Suprapubic skin (tissue), 4 donors: ENCODE results near the gene ENPP1. TPM values are rescaled to one million over a fixed set of nuclear protein-coding genes. Genes with fewer than 3 reads are reported as not detected.

Experiments used
- DNase-seq, 2 donors: peaks; one replicate each; pipeline ENCODE4 v3.0.0-alpha.2; 2019; ENCODE audit warnings: low spot score in 2 of 2
- H3K27ac ChIP-seq: fragments of 200-600 bp; sonication (generic); one replicate; pipeline ENCODE4 v1.5.1; 2019
- H3K27me3 ChIP-seq: fragments of 200-600 bp; sonication (generic); one replicate; pipeline ENCODE4 v1.5.1; 2019
- H3K36me3 ChIP-seq: fragments of 200-600 bp; sonication (generic); one replicate; pipeline ENCODE4 v1.5.1; 2019
- H3K4me1 ChIP-seq: fragments of 200-600 bp; sonication (generic); one replicate; pipeline ENCODE4 v1.5.1; 2019
- H3K4me3 ChIP-seq: fragments of 200-600 bp; sonication (generic); one replicate; pipeline ENCODE4 v1.5.1; 2019; ENCODE audit warnings: mild to moderate bottlenecking
- H3K9me3 ChIP-seq: fragments of 200-600 bp; sonication (generic); one replicate; pipeline ENCODE4 v1.5.1; 2019
- CTCF ChIP-seq, 2 donors: fragments of 200-600 bp in 1 of 2; fragments of 450-650 bp in 1 of 2; sonication (generic) in 1 of 2; IDR thresholded peaks; one replicate each; pipeline ENCODE4 v1.5.1; 2016 to 2019; ENCODE audit warnings: antibody characterized with exemption in 2 of 2, mild to moderate bottlenecking in 1 of 2, moderate library complexity in 1 of 2
- EP300 ChIP-seq: sonication (generic); formaldehyde crosslinking; IDR thresholded peaks from one replicate; pipeline ENCODE4 v1.6.1; 2017; ENCODE audit warnings: antibody characterized with exemption
- POLR2A ChIP-seq, 2 donors: fragments of 450-650 bp; IDR thresholded peaks; one replicate each; pipeline ENCODE4 v1.6.1; 2017; ENCODE audit warnings: antibody characterized with exemption in 2 of 2, mild to moderate bottlenecking in 2 of 2, moderate library complexity in 2 of 2
- POLR2AphosphoS5 ChIP-seq, 3 donors: sonication (generic); formaldehyde crosslinking; IDR thresholded peaks; one replicate each; pipeline ENCODE4 v1.6.1; 2017; ENCODE audit warnings: antibody characterized with exemption in 3 of 3
- WGBS: methylation state at CpG from one replicate; pipeline ENCODE4 v1.1.5; 2018; 5-methylcytosine and 5-hydroxymethylcytosine counted together
- total RNA-seq, 4 donors: library from RNA; depleted of rRNA; stranded (reverse); fragments of >200 nt; gene quantifications; one replicate each; pipeline ENCODE4 v1.1.0, GENCODE V29; 2016

Gene ENPP1
- total RNA-seq, 4 donors from 2014 or later = 2.9 to 9.1 (median 4.0) TPM

- Histone ChIP-seq H3K27me3 (no peaks in the 10 kb centered on the region), H3K9me3 (no peaks in the 10 kb centered on the region), H3K27ac (no peak overlapping the region), H3K36me3 (no peaks in the 10 kb centered on the region), H3K4me3 (no peak overlapping the region), H3K4me1 (no peaks in the 10 kb centered on the region)
- no peak for DNase-seq
- TF ChIP-seq EP300 = no peak
- TF ChIP-seq POLR2AphosphoS5 (IDR thresholded peaks at IDR 0.05) = no peak
- TF ChIP-seq CTCF (IDR thresholded peaks at IDR 0.05) = no peak
- no peak for TF ChIP-seq POLR2A (IDR thresholded peaks at IDR 0.05)
- WGBS = 95% methylated on average over 7 of the region's 7 CpGs
Measured at GRCh38 chr6:131840441-131840840, 32.6 kb downstream of the ENPP1 start.

GRCh38 chr6:131840936-131841583, 33.2 kb downstream of the ENPP1 start:
- TF ChIP-seq POLR2A (IDR thresholded peaks at IDR 0.05) (no peak), POLR2AphosphoS5 (IDR thresholded peaks at IDR 0.05) (no peak), CTCF (IDR thresholded peaks at IDR 0.05) (no peak), EP300 (no peak)

GRCh38 chr6:131843768-131844167, 35.9 kb downstream of the ENPP1 start:
- no peak for TF ChIP-seq POLR2A (IDR thresholded peaks at IDR 0.05)
- Histone ChIP-seq H3K36me3 (no peaks in the 10 kb centered on the region), H3K4me3 (no peak overlapping the region), H3K27me3 (no peaks in the 10 kb centered on the region), H3K4me1 (no peaks in the 10 kb centered on the region), H3K9me3 (no peaks in the 10 kb centered on the region), H3K27ac (no peak overlapping the region)
- DNase-seq = no peak
- WGBS = 95% methylated on average over 2 of the region's 2 CpGs

More at GRCh38 chr6:131840936-131841583, 33.2 kb downstream of the ENPP1 start:
- H3K27me3 ChIP-seq = no peaks in the 10 kb centered on the region
- no peak overlapping the region for H3K27ac ChIP-seq
- H3K4me3 ChIP-seq = no peak overlapping the region
- 91% methylated on average over 5 of the region's 5 CpGs for WGBS
- H3K36me3 ChIP-seq = no peaks in the 10 kb centered on the region
- no peaks in the 10 kb centered on the region for H3K9me3 ChIP-seq
- H3K4me1 ChIP-seq = no peaks in the 10 kb centered on the region
- no peak for DNase-seq

- no peak for DNase-seq
- H3K27ac ChIP-seq = no peak overlapping the region
- WGBS = 92% methylated on average over 3 of the region's 3 CpGs
- no peaks in the 10 kb centered on the region for H3K9me3 ChIP-seq
- H3K4me3 ChIP-seq = no peak overlapping the region
- H3K4me1 ChIP-seq = no peaks in the 10 kb centered on the region
- TF ChIP-seq CTCF (IDR thresholded peaks at IDR 0.05) = no peak
- TF ChIP-seq EP300 = no peak
- TF ChIP-seq POLR2A (IDR thresholded peaks at IDR 0.05) = no peak
- no peak for TF ChIP-seq POLR2AphosphoS5 (IDR thresholded peaks at IDR 0.05)
- no peaks in the 10 kb centered on the region for H3K36me3 ChIP-seq
- H3K27me3 ChIP-seq = no peaks in the 10 kb centered on the region
Measured at GRCh38 chr6:131844243-131844841, 36.5 kb downstream of the ENPP1 start.

GRCh38 chr6:131846023-131846663, 38.3 kb downstream of the ENPP1 start:
- no peak overlapping the region for H3K27ac ChIP-seq
- DNase-seq = no peak
- no peak overlapping the region for H3K4me3 ChIP-seq
- peaks cover 2% of the 10 kb centered on the region for H3K36me3 ChIP-seq
- H3K4me1 ChIP-seq = no peaks in the 10 kb centered on the region
- H3K27me3 ChIP-seq = no peaks in the 10 kb centered on the region
- TF ChIP-seq CTCF (IDR thresholded peaks at IDR 0.05) = no peak
- no peak for TF ChIP-seq POLR2AphosphoS5 (IDR thresholded peaks at IDR 0.05)
- TF ChIP-seq POLR2A (IDR thresholded peaks at IDR 0.05) = no peak
- TF ChIP-seq EP300 = no peak
- WGBS = 94% methylated on average over 7 of the region's 7 CpGs
- H3K9me3 ChIP-seq = no peaks in the 10 kb centered on the region
